WERI-Rb-1 (cell line): Measurements from ENCODE around the gene ZNF331.
"Not testable (repeated sequence)": the region's sequence is repeated elsewhere in the genome, so short reads cannot be mapped to it uniquely, and the experiment has no call there.

Experiments
- DNase-seq: peaks from one replicate; pipeline ENCODE4 v3.0.0-alpha.2; 2020
- H3K27ac ChIP-seq: fragments of 250-450 bp; sonication (Bioruptor Pico); 2 replicates; pipeline ENCODE4 v1.5.1; 2020; ENCODE audit warnings: mild to moderate bottlenecking, moderate library complexity
- H3K27me3 ChIP-seq: fragments of 250-450 bp; sonication (Bioruptor Pico); 2 replicates; pipeline ENCODE4 v1.5.1; 2021; ENCODE audit warnings: mild to moderate bottlenecking, low read depth, moderate library complexity; ENCODE audit not compliant: insufficient read depth, severe bottlenecking
- H3K36me3 ChIP-seq: fragments of 250-450 bp; sonication (Bioruptor Pico); 2 replicates; pipeline ENCODE4 v1.5.1; 2020; ENCODE audit warnings: mild to moderate bottlenecking, moderate library complexity
- H3K4me3 ChIP-seq: 2 replicates; pipeline ENCODE4 v1.5.1; 2011; ENCODE audit warnings: low read depth, mild to moderate bottlenecking, control low read depth, low read length
- H3K9me3 ChIP-seq: fragments of 250-450 bp; sonication (Bioruptor Pico); 2 replicates; pipeline ENCODE4 v1.5.1; 2021; ENCODE audit warnings: mild to moderate bottlenecking, moderate library complexity; ENCODE audit not compliant: severe bottlenecking
- TF ChIP-seq, protein P1 (sequence below): IDR thresholded peaks from 2 replicates; pipeline ENCODE4 v1.5.1; 2011; ENCODE audit warnings: low read depth, mild to moderate bottlenecking, control low read depth, inconsistent platforms, low read length

Gene ZNF331

DNA sequence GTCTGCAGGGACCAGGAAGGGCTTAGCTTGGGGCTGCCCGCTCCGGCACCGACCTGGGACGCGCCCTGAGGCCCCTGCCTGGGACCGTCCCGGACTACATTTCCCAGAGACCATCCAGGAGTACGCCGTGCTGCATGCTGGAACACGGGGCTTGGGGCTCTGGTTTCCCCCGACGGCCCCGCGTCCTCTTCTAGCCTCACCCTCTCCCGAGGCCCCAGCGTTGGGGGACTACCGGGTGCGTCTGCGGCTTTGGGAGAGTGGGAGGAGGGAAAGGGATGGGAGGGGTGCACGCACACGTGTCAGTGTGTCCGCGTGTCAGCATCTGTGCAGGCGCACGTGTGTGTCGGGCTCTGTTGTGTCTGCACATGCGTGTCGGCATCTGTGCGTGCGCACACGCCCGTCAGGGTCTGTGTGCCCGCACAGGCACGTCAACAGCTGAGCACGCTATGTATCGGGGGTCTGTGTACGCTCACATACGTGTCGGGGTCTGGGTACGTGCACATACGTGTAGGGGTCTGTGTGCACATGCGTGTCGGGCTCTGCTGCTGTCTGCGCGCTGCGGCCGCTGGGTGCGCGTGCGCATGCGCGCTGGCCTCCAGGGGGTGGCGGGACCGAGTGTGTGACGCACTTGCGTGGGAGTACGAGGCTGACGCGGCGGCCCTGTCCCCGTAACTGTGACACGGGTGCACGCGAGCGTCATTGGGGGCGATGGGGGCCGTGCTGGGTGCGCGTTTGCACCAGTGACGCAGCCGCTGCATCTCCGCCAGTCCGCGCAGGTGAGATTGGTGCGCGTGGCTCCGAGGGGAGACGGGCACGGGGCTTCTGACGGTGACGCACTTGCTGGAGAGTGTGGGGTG is at the start of gene ZNF331:
TSS of gene ZNF331 (plus strand) at position 625 of the 857 bp plus-strand sequence. CDS start 31,232 bp downstream, outside the sequence.
- TF ChIP-seq, protein P1, sequence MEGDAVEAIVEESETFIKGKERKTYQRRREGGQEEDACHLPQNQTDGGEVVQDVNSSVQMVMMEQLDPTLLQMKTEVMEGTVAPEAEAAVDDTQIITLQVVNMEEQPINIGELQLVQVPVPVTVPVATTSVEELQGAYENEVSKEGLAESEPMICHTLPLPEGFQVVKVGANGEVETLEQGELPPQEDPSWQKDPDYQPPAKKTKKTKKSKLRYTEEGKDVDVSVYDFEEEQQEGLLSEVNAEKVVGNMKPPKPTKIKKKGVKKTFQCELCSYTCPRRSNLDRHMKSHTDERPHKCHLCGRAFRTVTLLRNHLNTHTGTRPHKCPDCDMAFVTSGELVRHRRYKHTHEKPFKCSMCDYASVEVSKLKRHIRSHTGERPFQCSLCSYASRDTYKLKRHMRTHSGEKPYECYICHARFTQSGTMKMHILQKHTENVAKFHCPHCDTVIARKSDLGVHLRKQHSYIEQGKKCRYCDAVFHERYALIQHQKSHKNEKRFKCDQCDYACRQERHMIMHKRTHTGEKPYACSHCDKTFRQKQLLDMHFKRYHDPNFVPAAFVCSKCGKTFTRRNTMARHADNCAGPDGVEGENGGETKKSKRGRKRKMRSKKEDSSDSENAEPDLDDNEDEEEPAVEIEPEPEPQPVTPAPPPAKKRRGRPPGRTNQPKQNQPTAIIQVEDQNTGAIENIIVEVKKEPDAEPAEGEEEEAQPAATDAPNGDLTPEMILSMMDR, result no peak
- Histone ChIP-seq H3K9me3 (no peaks in the 10 kb centered on the region), H3K27ac (peak within 1 kb of the TSS; percentile 54), H3K27me3 (no peaks in the 10 kb centered on the region), H3K36me3 (peaks cover 10% of the 10 kb centered on the region), H3K4me3 (peak within 1 kb of the TSS; percentile 54)
- DNase-seq, result peak; percentile 67

DNA sequence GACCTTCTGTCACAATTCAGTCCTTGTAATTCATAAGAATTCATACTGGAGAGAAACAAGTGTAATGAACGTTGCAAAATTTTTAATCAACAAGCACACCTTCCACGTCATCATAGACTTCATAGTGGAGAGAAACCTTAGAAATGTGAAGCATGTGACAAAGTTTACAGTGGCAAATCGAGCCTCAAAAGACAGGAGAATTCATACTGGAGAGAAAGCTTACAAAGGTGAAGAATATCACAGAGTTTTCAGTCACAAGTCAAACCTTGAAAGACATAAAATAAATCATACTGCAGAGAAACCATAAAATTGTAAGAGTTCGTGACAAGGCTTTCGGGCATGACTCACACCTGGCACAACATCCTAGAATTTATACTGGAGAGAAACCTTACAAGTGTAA is 45.8 kb upstream of the ZNF331 start:
- TF ChIP-seq, protein P1, result no peak
- Histone ChIP-seq H3K9me3 (peaks cover 2% of the 10 kb centered on the region), H3K27ac (no peak overlapping the region), H3K27me3 (no peaks in the 10 kb centered on the region), H3K4me3 (no peak overlapping the region), H3K36me3 (peaks cover 6% of the 10 kb centered on the region; the same call in 1 of the 2 replicates)
- no peak for DNase-seq

DNA sequence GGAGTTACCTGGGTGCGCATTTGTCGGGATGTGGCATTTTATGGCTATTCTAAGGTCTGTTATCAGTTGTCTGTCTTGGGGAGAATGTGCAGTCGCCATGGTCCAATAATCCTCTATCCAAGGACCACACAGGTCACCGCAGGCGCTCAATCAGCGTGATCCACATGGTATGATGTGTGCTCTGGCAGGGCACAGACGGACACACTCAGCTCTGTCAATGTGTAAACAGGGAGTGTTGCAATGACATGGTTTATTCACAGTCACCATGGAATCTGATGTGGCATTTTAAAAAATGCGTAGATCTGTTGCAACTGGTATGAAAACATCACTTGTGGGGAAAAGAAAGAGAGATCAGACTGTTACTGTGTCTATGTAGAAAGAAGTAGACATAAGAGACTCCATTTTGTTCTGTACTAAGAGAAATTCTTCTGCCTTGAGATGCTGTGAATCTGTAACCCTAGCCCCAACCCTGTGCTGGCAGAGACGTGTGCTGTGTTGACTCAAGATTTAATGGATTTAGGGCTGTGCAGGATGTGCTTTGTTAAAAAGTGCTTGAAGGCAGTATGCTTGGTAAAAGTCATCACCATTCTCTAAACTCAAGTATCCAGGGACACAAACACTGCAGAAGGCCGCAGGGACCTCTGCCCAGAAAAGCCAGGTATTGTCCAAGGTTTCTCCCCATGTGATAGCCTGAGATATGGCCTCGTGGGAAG is 40.5 kb upstream of the ZNF331 start:
- H3K9me3 ChIP-seq, H3K27me3 ChIP-seq, DNase-seq, H3K36me3 ChIP-seq, H3K4me3 ChIP-seq: not testable (repeated sequence)
- H3K27ac ChIP-seq, result peak overlapping the region; percentile 47

DNA sequence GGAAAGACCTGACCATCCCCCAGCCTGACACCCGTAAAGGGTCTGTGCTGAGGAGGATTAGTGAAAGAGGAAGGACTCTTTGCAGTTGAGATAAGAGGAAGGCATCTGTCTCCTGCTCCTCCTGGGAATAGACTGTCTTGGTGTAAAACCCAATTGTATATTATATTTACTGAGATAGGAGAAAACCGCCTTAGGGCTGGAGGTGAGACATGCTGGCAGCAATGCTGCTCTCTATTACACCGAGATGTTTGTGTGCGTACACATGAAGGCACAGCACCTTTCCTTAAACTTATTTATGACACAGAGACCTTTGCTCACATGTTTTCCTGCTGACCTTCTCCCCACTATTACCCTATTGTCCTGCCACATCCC is 39.9 kb upstream of the ZNF331 start:
- not testable (repeated sequence) for H3K27me3 ChIP-seq, H3K9me3 ChIP-seq, H3K36me3 ChIP-seq, H3K4me3 ChIP-seq
- DNase-seq, result peak; percentile 26
- H3K27ac ChIP-seq, result peak overlapping the region; percentile 47

DNA sequence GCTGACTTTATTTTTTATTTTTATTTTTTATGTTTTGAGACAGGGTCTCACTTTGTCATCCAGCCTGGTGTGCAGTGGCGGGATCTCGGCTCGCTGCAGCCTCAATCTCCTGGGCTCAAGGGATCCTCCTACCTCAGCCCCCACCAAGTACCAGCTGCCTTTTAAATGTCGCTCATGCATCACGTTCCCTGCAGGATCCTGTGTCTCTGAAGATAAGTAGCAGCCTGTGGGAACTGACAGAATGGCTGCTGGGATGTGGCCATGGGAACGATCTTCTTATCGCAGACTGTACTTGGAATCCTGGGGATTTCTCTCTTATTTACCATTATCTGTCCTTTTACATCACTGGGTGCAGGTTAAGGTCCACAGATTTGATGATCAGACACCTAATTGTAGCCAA is 34.8 kb upstream of the ZNF331 start:
- peak overlapping the region; percentile 29 for H3K4me3 ChIP-seq
- not testable (repeated sequence) for H3K27me3 ChIP-seq, H3K27ac ChIP-seq, H3K9me3 ChIP-seq, H3K36me3 ChIP-seq
- DNase-seq, result peak; percentile 21

DNA sequence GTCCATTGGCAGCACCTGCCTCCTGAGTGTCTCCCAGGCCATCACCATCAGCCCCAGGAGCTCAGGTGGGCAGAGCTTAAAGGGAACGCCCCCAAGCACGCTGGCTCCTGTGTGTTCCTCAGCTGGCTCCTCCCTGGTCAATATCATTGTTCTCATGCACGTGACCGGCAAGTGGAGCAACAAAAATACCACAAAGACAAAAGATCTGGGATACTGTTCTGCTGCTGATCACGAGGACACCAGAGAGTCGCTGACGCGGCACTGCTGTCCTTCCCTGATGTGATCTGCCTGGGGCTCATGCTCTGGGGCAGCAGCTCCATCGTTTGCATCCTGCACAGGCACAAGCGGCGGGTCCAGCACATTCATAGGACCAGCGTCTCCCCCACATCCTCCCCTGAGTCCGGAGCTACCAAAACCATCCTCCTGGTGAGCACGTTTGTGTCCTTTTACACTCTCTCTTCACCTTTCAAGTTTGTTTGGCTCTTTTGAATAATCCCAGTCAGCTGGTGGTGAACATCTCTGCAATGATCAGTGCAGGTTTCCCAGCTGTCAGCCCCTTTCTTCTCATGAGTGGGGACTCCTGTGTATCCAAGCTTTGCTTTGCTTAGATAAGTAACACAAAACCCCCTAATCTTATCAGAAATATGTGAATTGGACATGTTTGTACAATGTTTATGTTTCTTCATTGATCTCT is 34.1 kb upstream of the ZNF331 start:
- not testable (repeated sequence) for H3K27me3 ChIP-seq, H3K9me3 ChIP-seq, H3K27ac ChIP-seq, H3K36me3 ChIP-seq, DNase-seq
- peak overlapping the region; percentile 29 for H3K4me3 ChIP-seq

DNA sequence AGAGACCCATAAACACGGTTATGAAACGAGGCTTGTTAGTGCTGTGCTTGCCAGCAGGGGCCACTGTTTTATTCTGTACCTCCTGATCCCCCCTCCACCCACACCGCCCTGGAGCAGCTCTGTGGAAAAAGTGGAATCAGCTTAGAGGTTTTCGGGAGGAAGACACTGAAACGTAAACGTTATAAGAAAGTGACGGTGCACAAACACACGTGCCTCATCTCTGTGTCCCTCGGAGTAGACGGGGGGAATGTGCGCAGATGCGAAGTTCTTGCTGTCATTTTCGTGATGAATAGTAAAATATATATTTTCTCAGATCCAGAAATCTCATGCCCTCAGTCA is 33.6 kb upstream of the ZNF331 start:
- not testable (repeated sequence) for H3K4me3 ChIP-seq, H3K36me3 ChIP-seq, H3K27me3 ChIP-seq, DNase-seq, H3K9me3 ChIP-seq, H3K27ac ChIP-seq

DNA sequence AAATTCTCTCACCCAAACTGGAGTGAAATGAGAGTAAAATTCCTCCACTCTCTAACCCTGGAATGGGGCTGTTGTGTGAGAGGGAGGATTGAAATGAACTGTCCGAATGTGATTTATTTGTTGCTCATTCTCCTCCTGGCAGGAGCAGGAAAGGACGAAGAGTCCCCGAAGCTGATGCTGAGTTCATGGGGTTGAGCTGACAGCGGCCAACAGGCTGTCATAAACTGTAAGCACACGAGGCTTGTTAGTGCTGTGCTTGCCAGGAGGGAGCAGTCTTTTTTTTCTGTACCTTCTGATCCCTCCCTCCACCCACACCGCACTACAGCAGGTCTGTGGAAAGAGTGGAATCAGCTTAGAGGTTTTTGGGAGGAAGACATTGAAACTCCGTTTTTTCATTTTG is 33.1 kb upstream of the ZNF331 start:
- TF ChIP-seq, protein P1, result no peak
- H3K36me3 ChIP-seq, result no peaks in the 10 kb centered on the region
- H3K9me3 ChIP-seq, result no peaks in the 10 kb centered on the region
- no peak overlapping the region for H3K27ac ChIP-seq
- DNase-seq, result no peak
- no peak overlapping the region for H3K4me3 ChIP-seq
- peaks cover 3% of the 10 kb centered on the region for H3K27me3 ChIP-seq
